Raji (cell line): ENCODE measurements around the gene F2RL1.

Source experiments
- POLR2A ChIP-seq: IDR thresholded peaks from 2 replicates; pipeline ENCODE4 v1.6.1; 2011; ENCODE audit warnings: low read depth, low read length, control low read depth; ENCODE audit not compliant: insufficient read depth

Gene F2RL1

GRCh38 chr5:76836181-76836580 lies 17.4 kb downstream of the F2RL1 start:
- no peak for TF ChIP-seq POLR2A

- no peak for TF ChIP-seq POLR2A
Observed at GRCh38 chr5:76836585-76836984, 17.8 kb downstream of the F2RL1 start.

- TF ChIP-seq POLR2A, result no peak
Observed at GRCh38 chr5:76838481-76839261, 19.8 kb downstream of the F2RL1 start.

- TF ChIP-seq POLR2A, result no peak
Observed at GRCh38 chr5:76841361-76841760, 22.5 kb downstream of the F2RL1 start.

- no peak for TF ChIP-seq POLR2A
Observed at GRCh38 chr5:76845890-76846289, 27.1 kb downstream of the F2RL1 start.

GRCh38 chr5:76849419-76850291 lies 30.8 kb downstream of the F2RL1 start, which contains the start of gene S100Z:
TSS of gene S100Z (plus strand) at chr5:76850014. CDS start at chr5:76875360, 25,346 bp downstream.
- no peak for TF ChIP-seq POLR2A

- no peak for TF ChIP-seq POLR2A
Observed at GRCh38 chr5:76850543-76851145, 31.8 kb downstream of the F2RL1 start.

GRCh38 chr5:76851728-76852369 lies 33.0 kb downstream of the F2RL1 start:
- no peak for TF ChIP-seq POLR2A

- no peak for TF ChIP-seq POLR2A
Observed at GRCh38 chr5:76852772-76853171, 33.9 kb downstream of the F2RL1 start.

- no peak for TF ChIP-seq POLR2A
Observed at GRCh38 chr5:76854644-76855043, 35.8 kb downstream of the F2RL1 start.

GRCh38 chr5:76855961-76856360 lies 37.1 kb downstream of the F2RL1 start:
- TF ChIP-seq POLR2A, result no peak

- no peak for TF ChIP-seq POLR2A
Observed at GRCh38 chr5:76859591-76860247, 40.9 kb downstream of the F2RL1 start.

- no peak for TF ChIP-seq POLR2A
Observed at GRCh38 chr5:76861612-76862011, 42.8 kb downstream of the F2RL1 start.

GRCh38 chr5:76863001-76863400 lies 44.2 kb downstream of the F2RL1 start:
- no peak for TF ChIP-seq POLR2A

GRCh38 chr5:76866503-76866902 lies 47.7 kb downstream of the F2RL1 start:
- no peak for TF ChIP-seq POLR2A

GRCh38 chr5:76867038-76867437 lies 48.2 kb downstream of the F2RL1 start:
- no peak for TF ChIP-seq POLR2A
